CD4-positive, alpha-beta T cell treated with Interleukin-21 for 1 hour (primary cell): ENCODE results near the gene PBOV1.

Experiments
- DNase-seq: peaks from one replicate; pipeline ENCODE4 v3.0.0-alpha.2; 2020

The PBOV1 gene

DNA sequence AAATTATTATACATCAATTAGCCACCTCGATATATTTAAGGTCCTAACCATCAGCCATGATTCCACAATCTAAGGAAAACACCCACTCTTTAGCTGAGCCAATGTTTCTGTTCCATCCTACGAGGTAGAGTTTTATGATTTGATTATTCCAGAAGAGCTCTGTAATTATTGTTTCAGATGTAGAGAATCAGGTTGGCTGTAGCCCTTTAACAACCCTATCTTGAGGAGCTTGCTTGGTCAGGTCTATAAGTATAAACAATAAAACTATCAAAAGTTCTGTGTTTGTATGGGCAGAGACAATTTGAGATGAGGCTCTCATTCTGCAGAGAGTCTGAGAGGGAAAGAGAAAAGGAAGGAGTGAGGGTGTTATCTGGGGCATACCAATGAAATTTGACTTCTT is at the start of gene PBOV1:
Gene PBOV1, minus strand, starts transcription at position 43 of the 400 bp plus-strand sequence. CDS start 96 bp downstream, outside the sequence.
- no peak for DNase-seq

DNA sequence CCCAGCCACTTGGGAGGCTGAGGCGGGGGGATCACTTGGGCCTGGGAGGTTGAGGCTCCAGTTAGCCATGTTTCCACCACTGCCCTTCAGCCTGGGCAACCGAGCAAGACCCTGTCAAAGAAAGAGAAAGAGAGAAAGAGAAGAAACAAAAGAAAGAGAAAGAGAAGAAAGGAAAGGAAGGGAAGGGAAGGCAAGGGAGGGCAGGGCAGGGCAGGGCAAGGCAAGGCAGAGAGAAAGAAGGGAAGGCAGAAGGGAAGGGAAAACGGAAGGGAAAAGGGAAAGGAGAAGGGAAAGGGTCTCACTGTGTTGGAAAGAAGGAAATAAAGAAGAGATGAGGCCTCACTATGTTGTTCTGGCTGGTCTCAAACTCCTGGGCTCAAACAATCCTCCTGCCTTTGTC is 47.8 kb upstream of the PBOV1 start:
- no peak for DNase-seq

DNA sequence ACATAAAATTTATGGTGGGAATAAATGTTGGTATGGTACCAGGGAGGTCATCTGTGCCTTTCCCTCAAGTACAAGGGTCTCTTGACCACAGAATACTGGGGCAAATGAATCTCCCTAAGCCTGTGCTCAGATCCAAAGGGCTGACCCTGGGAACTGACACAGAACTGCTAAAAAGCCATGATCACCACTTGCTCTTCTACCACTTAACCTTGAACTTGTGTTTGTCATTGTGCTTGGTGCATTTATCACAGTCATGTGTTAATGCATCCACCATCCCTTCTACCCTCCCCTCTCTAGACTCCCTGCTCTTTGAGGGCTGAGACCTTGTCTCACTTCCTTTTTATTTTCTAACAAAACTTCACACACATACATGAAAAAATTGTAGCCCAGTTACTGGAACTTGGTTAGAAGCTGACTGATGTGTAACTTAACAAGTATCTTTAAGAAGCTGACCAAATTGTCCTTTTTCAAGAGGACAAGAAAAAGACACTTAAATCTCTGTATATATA is 46.1 kb upstream of the PBOV1 start:
- no peak for DNase-seq

DNA sequence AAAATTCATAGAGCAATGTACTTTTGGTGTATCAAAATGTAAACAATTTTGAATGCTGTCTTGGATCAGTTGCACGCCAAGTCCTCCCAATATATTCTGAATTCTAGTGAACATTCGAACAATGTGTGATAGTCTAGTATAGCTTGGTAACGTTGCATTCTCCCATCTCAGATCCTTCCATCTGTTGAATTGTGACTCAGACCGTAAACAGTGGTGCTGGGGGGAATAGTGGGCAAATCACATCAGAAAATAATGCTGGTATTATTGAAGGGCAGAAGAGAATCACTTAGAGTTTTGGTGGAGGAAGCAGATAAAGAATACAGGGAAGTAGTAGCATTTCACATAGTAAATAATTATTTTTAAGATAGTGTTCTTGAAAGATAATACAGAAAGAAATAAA is 45.7 kb upstream of the PBOV1 start:
- DNase-seq = no peak

DNA sequence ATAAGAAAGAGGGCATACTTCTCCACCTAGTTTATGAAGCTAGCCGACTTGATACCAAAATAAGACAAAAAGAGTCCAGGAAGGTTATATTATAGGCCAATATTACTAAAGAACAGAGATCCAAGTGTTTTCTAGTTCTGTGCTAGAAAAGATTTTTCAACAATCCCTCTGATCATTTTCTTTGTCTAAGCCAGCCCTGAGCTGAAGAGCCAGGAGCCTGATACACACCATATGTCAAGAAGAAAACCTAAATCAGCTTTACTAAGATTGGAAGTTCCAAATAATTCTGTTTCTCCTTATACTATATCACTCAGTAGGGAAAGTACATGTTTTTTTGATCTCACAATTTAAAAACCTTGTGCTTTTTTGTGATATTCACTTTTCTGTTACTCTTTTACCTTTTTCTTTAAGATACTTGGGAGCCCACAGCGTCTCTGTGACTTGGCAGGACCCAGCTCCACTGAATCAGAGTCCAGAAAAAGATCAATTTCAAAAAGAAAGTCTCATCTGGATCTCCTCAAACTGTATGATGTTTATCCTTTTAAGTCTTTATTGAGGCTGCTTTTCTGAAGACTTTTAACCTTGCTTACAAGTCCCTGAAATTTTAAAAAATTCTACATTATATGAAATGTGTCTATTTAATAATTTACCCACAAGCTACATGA is 43.0 kb upstream of the PBOV1 start:
- DNase-seq = no peak

DNA sequence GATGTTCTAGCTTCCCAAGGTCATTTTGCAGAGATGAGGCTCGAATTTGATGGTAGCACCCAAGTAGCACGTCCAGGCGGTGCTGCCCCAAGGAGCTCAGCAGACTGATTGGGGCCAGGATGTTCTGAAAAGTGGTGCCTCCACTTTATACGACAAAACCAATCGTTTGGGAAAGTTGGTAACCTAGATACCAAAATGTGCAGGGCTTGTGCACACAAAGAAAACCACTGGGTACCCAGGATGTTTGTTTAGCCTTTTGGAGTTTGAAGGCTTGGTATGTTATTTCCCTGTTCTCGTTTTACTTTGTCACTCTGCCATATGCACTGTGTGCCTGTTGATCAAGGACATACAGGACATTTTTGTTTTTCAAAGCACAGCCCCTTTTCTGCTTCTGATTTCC is 40.7 kb upstream of the PBOV1 start:
- no peak for DNase-seq

DNA sequence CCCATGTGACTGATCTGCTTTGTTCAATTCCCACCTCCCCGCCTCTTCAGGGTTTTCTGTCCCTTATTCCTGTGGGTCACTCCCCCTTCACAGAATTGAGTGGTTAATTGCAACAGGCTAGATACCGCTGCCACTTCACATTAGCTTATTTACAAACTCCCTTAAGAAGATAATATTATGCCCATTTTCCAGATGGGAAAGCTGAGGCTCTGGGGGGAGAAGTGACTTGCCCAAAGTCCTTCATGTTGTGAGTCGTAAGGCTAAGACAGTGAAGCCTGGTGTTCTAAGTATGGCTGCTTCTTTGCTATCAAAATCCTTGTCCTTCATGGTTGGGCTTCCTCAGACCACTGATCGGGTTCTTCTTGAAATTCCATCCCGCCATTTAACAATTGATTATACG is 39.9 kb upstream of the PBOV1 start:
- DNase-seq = no peak

DNA sequence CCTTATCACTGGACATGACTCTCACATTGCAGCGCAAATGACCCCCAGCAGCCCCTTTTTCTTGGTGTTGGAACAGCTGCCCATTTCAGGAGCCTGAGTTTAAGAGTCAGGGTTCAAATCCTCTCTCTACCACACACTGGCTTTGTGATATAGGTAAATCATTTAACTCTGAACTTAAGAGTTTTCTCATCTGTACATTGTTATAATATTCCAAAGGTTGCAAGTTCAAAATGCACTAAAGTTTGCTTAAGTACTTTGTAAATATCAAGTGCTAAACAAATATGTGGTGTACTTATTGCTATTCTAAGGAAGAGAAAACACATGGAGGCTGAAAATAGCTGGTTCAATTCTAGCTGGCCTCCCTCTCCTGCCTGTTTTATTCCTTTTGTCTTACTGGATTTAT is 39.3 kb upstream of the PBOV1 start:
- no peak for DNase-seq

DNA sequence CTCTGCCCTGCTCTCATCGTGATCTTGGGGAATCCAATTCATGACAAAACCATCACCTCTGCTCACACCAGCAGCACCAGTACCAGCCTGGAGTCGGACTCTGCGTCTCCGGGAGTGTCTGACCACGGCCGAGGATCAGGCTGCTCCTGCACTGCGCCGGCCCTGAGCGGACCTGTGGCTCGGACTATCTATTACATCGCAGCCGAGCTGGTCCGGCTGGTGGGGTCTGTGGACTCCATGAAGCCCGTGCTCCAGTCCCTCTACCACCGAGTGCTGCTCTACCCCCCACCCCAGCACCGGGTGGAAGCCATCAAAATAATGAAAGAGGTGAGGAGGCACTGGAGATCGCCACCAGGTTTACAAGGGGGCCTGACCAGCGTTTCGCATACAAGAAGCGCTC is 37.2 kb upstream of the PBOV1 start:
- no peak for DNase-seq

DNA sequence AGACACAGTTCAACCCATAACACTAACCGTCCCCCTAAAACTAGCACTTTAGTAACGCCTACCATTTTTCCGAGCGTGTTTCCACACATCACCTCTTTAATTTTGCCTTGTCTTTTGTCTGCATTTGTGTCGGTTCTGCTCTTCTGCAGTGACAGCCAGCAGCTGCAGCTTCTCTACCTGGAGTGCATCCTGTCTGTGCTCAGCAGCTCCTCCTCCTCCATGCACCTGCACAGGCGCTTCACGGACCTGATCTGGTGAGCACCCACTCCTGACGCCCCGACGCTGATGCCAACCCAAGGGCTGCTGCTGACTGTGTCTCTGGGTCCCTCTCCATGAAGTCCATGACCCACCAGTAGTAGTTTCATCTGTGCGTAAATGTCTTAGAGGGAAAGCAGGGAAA is 35.4 kb upstream of the PBOV1 start:
- DNase-seq = no peak

DNA sequence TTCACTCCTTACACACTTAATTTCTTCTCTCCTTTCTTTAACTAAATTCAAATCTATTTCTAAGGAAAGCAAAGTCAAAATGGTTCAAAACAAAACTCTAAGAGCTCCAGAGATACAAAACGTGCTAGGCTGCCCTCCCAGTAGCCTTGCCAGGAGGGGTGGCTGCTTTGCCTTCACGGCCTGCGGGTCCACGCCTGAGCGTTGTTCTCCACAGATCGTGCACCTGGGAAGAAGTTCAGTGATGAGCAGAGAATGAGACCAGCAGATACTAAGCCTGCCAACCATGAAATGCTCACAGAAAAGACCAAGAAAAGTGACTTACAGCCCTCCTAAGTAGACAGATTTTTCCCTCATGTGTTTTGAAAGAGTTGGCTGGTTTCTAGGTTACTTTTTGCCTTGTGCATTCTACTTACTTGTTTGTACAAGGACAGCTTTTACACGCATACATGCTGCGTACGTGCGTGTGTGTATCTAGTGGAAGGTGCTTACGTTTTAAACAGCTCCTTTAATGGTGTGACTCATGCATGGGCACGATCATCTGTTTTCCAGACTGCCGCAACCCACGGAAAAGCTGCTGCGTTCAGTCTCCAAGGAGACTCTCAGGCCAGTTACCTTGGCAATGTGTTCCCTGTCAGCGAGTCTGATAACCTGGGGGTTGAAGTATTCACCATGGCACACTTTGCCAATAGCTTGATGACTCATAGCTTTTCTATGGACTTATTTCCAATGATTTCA is 32.4 kb upstream of the PBOV1 start:
- DNase-seq = no peak

DNA sequence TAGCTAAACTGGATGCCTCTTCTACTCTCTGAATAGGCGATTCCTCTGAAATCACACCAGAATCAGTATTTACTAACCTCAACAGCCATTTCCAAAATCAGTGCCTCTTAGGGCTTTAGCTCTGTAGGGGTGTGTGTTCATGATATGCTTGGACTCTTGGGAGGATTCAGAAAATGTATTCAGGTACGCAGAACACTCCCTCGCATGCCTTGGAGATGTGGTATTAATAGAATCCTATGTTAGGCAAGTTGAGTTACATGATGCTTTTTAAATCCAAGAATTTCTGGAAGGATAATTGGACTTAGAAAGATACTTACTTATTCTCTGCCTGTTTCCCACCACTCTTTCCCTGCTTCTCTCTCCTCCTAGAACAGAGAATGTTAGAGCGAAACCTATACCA is 31.8 kb upstream of the PBOV1 start:
- no peak for DNase-seq

DNA sequence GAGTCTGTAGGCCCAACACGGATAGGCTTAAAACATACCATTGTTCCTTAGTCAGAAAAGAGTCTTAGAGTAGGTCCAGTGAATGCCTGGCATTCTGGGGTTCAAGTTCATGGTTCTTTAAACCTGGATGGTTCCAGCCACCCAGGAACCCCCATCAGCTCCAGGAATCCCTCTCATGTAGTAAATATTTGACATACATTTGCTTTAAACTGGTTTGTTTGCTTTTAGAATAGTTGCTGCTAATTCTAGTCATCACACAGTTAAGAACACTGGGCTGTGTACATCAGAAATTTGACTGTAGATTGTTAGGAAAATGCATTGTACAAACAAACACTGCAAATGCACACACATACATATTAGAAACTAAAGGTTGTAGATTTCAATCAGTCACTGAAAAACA is 30.6 kb upstream of the PBOV1 start:
- no peak for DNase-seq

DNA sequence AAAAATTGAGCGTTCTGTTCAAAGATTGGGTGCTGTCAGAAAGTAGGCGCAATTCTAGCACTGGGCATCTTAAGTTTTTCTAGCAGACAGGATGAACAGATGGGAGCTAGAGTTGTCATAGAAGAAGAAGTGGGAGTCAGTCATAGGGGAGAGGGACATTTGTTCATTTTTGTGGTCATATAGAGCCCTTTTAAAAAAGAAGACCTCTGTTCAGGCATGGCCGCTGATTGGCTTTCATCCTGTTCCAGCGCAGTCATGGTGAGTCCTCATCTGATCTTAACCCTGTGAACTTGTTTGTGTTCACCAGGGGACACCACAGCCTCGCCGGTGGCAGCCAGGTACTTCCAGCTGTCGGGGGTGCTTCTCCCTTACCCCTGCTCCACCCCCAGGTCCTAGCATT is 29.7 kb upstream of the PBOV1 start:
- no peak for DNase-seq

DNA sequence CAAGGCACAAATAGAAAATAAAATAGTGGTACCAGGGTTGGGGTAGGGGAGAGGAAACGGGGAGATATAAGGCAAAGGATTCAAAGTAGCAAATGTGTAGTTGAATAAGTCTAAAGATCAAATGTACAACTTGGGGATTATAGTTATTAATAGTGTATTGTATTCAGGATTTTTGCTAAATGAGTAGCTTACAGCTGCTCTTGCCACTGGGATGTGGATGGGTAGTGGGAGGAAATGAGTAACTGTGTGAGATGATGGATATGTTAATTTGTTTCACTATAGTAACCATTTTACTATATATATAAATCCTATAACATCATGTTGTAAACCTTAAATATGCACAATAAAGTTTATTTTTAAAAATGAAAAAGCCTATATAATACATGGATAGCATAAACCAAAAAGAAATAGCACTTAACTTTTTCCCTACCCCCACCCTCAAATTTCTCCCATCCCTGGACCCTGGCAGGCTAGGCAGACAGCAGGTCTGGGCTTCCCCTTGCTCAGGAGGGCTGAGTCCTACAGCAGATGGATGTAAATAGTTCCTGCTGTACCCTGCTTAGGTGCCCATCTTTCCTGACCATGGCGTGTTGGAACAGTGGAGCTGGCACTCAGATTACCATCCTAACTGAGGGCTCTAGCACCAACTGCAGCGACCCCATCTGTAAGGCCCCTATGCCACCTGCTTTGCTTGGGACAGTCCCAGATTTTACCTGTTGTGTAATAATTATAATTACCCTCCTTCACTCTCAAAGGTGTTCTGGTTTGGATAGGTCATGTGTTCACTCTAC is 28.6 kb upstream of the PBOV1 start:
- no peak for DNase-seq

DNA sequence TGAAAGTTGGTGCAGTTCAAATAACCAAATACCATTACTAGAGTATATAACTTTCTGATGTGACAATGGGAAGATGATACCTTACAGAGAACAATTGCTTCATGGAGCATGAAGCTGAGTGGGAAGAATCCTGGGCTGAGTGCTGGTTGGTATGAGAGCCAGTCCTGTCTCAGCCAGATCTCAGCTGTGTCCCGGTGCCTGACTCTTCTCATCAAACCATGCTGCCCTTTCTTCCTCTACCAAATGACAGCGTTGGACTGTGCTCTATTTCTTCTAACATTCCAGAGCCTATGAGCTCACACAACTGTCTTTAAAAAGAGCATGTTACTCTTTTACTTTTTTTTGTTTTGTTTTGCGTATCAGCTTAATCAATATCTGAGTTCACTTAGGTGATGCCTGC is 27.5 kb upstream of the PBOV1 start:
- DNase-seq = no peak

DNA sequence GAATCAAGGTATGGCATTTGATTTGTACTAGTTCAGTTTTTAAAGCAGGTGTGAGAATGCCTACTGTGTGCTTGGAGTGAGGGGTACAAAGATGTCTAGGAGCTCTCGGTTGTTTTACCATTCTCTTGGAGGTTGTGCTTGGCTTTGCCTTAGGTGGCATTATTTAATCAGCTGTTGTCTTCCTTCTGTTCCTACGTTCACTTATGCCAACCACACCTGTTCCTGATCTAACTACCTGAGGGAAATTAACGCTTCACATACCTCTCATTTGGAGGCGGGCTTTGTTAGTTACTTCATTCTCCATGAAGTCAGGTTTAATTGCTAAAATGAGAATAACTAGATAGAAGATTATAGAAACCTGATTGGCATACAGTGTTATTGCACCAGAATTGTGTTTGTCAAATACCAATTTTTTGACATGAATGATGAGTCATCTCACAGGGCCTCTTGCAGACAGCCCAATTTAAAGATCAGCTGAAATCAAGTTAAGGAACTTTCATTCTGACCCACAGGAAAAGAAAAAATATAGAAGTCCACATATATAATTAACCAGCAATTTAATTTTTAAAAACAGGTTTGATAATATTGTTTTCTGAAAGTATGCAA is 24.8 kb upstream of the PBOV1 start:
- DNase-seq = no peak

DNA sequence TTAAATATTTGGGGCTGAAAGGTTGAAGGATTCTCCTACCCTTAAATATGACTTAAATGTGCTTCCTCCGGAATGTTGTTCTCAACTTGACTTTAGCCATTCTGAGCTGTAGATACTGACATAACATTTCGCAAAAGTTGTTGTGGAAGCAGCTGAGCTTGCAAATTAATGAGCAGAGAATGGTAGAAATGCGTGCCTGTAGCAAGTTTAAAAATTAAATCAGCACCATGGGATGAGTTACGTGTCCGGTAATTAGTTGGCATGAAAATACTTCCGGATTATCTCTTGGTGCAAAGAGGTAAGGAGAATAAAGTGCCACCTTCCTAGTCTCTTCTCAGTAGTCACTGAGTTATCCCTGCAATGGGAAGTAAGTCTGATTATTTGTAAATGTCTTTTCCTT is 23.6 kb upstream of the PBOV1 start:
- DNase-seq = no peak

DNA sequence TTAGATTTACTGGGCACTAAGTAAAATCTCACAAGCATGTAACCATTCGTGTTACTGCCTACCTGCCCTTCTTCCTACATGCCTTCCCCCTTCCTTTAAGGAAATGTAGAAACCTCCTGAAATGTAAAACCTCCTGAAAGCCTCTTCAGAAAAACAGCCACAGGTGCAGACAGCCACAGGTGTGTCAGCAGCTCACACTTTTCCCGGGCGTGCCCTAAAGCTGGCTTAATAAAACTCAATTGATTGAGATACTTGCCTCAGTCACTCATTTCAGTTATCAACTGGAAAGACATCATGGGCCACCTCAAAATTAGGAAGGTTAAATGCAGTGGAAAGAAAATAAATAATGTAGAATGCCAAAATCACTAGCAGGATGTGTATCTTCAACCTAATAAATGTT is 23.1 kb upstream of the PBOV1 start:
- no peak for DNase-seq

DNA sequence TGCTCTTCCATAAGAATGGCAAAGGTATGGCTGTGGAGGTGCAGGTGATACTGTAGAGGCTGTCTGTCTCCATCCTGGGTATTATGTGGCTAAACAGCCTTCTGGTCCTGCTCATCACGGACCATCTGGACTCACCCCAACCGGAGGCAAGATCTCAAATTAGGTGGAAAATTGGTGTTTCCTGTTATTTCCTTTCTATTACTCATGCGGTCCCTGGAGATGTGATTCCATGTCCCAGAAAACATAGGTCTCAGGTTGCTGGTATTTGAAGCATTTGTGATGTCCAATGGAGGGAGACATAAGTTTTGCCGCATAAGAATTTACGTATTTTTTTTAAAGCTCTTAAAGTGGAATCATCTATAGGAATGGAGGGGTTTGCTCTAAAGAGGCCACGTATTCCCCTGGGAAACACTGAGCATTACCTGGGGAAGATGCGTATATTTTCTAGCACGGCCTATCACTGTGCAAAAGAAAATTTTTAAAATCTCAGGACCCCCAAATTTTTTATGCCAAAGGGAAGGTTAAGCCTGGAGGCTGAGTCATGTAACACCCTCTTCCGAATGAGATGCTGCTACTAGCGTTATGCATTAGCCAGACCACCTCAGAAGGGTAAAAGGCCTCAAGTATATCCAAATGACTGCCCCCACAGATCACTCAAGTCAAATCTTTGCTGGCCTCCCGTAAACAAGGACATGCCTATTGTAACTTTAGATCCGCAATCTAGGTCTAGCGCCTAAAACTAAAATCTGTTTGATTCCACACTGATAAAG is 22.4 kb upstream of the PBOV1 start:
- no peak for DNase-seq

DNA sequence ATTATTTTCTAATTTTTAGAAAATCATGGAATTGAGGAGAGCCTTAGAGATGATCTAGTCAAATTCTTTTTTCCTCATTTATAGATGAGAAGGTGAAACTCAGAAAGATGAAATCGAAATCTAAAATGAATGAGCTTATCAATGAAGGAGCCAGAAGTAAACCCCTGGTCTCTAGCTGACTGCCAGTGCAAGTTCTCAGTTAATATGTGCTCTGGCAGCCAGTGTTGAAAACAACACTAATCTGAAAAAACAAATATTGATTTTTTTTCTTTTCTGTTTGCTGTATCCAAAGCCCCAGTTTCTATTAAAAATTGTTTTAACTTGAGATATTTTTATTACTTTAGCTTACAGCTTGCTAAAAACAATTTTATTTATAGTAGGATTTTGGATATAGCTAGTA is 21.5 kb upstream of the PBOV1 start:
- DNase-seq = no peak

DNA sequence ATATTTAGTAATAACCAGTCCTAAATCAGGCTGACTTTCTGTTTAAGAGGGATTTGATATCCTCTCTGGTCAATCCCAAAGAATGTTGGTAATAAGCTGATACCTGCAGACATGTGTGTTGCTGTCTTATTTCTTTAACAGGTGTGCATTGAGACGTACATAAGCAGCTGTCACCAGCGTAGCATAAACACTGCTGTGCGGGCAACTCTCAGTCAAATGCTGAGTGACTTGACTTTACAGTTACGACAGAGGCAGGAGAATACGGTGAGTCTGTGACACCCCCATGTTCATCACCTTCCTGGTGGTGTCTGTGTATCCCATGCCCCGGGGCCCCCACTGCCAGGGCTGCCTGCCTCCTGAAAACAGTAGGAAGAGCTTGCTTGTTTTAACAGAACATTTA is 20.1 kb upstream of the PBOV1 start:
- DNase-seq = no peak

DNA sequence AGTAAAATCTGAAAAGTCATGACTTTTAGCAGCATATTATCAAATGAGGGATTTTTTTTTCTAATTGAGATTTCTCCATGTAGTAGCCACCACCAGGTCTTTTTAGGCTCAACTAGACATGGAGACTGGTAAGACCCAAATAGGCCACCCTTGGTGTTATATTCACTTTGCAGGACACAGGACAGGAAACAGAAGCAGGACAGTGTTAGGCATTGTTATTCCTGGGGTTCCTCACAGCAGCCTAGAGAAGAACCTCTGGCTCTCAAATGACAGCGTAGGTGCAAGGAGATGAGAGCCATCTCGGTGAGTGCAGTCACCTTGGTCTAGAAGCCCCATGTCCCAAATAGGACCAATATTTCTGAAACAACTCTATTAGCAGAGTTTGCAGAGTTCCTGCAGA is 19.2 kb upstream of the PBOV1 start:
- DNase-seq = no peak
